Astrocyte (in vitro differentiated cells and primary cell): Measurements from ENCODE around the gene ISLR. TPM values are rescaled to one million over a fixed set of nuclear protein-coding genes. Genes with fewer than 3 reads are reported as not detected.

Experiments
- DNase-seq: peaks from one replicate; pipeline ENCODE4 v3.0.0-alpha.2; 2010; ENCODE audit warnings: low read depth
- FAIRE-seq: peaks from 2 replicates; lab custom pipeline; 2011; peaks lifted over from hg19 to GRCh38; lab: Jason Lieb, UNC
- H2AFZ ChIP-seq: 2 replicates; pipeline ENCODE4 v1.6.0; 2012; ENCODE audit warnings: low read depth, low read length, inconsistent platforms
- H3K27ac ChIP-seq: 2 replicates; pipeline ENCODE4 v1.5.1; 2011; ENCODE audit warnings: low read depth, low read length, inconsistent platforms
- H3K27me3 ChIP-seq: 2 replicates; pipeline ENCODE4 v1.6.0; 2011; ENCODE audit warnings: low read length, inconsistent platforms; ENCODE audit not compliant: insufficient read depth
- H3K36me3 ChIP-seq: 2 replicates; pipeline ENCODE4 v1.5.1; 2011; ENCODE audit warnings: low read length, inconsistent platforms; ENCODE audit not compliant: insufficient read depth
- H3K4me1 ChIP-seq: 2 replicates; pipeline ENCODE4 v1.5.1; 2011; ENCODE audit warnings: low read length, inconsistent platforms; ENCODE audit not compliant: insufficient read depth
- H3K4me2 ChIP-seq: 2 replicates; pipeline ENCODE4 v1.6.0; 2012; ENCODE audit warnings: low read length, inconsistent platforms
- H3K4me3 ChIP-seq: 2 replicates; pipeline ENCODE4 v1.5.1; 2011; ENCODE audit warnings: low read depth, mild to moderate bottlenecking, low read length, inconsistent platforms; ENCODE audit not compliant: insufficient read depth
- H3K79me2 ChIP-seq: 2 replicates; pipeline ENCODE4 v1.6.0; 2012; ENCODE audit warnings: mild to moderate bottlenecking, low read length, inconsistent platforms; ENCODE audit not compliant: insufficient read depth
- H3K9ac ChIP-seq: 2 replicates; pipeline ENCODE4 v1.6.0; 2012; ENCODE audit warnings: mild to moderate bottlenecking, low read length, inconsistent platforms
- H3K9me3 ChIP-seq: 2 replicates; pipeline ENCODE4 v1.5.1; 2012; ENCODE audit warnings: low read depth, mild to moderate bottlenecking, low read length, inconsistent platforms; ENCODE audit not compliant: insufficient read depth
- H4K20me1 ChIP-seq: 2 replicates; pipeline ENCODE4 v1.6.0; 2012; ENCODE audit warnings: low read length, inconsistent platforms; ENCODE audit not compliant: insufficient read depth
- H3K27ac Mint-ChIP-seq: one replicate; pipeline ENCODE4 v1.8.0; 2021; ENCODE audit warnings: mild to moderate bottlenecking, mixed read lengths; ENCODE audit not compliant: unreplicated experiment
- H3K27me3 Mint-ChIP-seq: one replicate; pipeline ENCODE4 v1.8.0; 2021; ENCODE audit warnings: low read depth, mixed read lengths; ENCODE audit not compliant: unreplicated experiment
- H3K36me3 Mint-ChIP-seq: one replicate; pipeline ENCODE4 v1.8.0; 2021; ENCODE audit warnings: low read depth, mixed read lengths; ENCODE audit not compliant: unreplicated experiment
- H3K4me1 Mint-ChIP-seq: one replicate; pipeline ENCODE4 v1.8.0; 2021; ENCODE audit warnings: low read depth, mixed read lengths; ENCODE audit not compliant: unreplicated experiment
- H3K4me3 Mint-ChIP-seq: one replicate; pipeline ENCODE4 v1.8.0; 2021; ENCODE audit warnings: mild to moderate bottlenecking, moderate library complexity, mixed read lengths; ENCODE audit not compliant: unreplicated experiment
- H3K9me3 Mint-ChIP-seq: one replicate; pipeline ENCODE4 v1.8.0; 2021; ENCODE audit warnings: mild to moderate bottlenecking, mixed read lengths; ENCODE audit not compliant: unreplicated experiment
- EZH2 ChIP-seq: IDR thresholded peaks from 2 replicates; pipeline ENCODE4 v1.6.1; 2012; ENCODE audit warnings: mild to moderate bottlenecking, low read length, inconsistent platforms; ENCODE audit not compliant: insufficient read depth
- total RNA-seq: library from RNA; stranded (reverse); gene quantifications from 2 replicates; pipeline ENCODE4 v1.2.1, GENCODE V29; 2021
- TF ChIP-seq, protein P1 (sequence below): IDR thresholded peaks from 2 replicates; pipeline ENCODE4 v1.5.1; 2011; ENCODE audit warnings: low read depth, mild to moderate bottlenecking, inconsistent platforms, low read length, moderate library complexity; ENCODE audit not compliant: insufficient read depth

ISLR gene
- total RNA-seq, 1 donor from 2014 or later = 1.6 TPM

GRCh38 chr15:74167891-74168331, 5.6 kb upstream of the ISLR start:
- peaks cover 5% of the 10 kb centered on the region for H3K9me3 Mint-ChIP-seq
- no peaks in the 10 kb centered on the region for H3K27me3 ChIP-seq
- H3K36me3 ChIP-seq = no peaks in the 10 kb centered on the region
- H3K27ac ChIP-seq = no peak overlapping the region
- H3K9me3 ChIP-seq = no peaks in the 10 kb centered on the region
- no peak overlapping the region for H3K4me2 ChIP-seq
- H3K9ac ChIP-seq = no peak overlapping the region
- H2AFZ ChIP-seq = no peak overlapping the region
- peaks cover 4% of the 10 kb centered on the region for H3K4me1 ChIP-seq
- H3K36me3 Mint-ChIP-seq = no peaks in the 10 kb centered on the region
- H3K27me3 Mint-ChIP-seq = peaks cover 46% of the 10 kb centered on the region
- no peaks in the 10 kb centered on the region for H3K79me2 ChIP-seq
- TF ChIP-seq, protein P1, sequence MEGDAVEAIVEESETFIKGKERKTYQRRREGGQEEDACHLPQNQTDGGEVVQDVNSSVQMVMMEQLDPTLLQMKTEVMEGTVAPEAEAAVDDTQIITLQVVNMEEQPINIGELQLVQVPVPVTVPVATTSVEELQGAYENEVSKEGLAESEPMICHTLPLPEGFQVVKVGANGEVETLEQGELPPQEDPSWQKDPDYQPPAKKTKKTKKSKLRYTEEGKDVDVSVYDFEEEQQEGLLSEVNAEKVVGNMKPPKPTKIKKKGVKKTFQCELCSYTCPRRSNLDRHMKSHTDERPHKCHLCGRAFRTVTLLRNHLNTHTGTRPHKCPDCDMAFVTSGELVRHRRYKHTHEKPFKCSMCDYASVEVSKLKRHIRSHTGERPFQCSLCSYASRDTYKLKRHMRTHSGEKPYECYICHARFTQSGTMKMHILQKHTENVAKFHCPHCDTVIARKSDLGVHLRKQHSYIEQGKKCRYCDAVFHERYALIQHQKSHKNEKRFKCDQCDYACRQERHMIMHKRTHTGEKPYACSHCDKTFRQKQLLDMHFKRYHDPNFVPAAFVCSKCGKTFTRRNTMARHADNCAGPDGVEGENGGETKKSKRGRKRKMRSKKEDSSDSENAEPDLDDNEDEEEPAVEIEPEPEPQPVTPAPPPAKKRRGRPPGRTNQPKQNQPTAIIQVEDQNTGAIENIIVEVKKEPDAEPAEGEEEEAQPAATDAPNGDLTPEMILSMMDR = no peak
- no peak for TF ChIP-seq EZH2
- no peak overlapping the region for H3K4me3 Mint-ChIP-seq
- DNase-seq (no peak), FAIRE-seq (no peak)
- H3K4me1 Mint-ChIP-seq = peaks cover 2% of the 10 kb centered on the region
- no peak overlapping the region for H3K27ac Mint-ChIP-seq
- no peaks in the 10 kb centered on the region for H4K20me1 ChIP-seq
- no peak overlapping the region for H3K4me3 ChIP-seq

DNA sequence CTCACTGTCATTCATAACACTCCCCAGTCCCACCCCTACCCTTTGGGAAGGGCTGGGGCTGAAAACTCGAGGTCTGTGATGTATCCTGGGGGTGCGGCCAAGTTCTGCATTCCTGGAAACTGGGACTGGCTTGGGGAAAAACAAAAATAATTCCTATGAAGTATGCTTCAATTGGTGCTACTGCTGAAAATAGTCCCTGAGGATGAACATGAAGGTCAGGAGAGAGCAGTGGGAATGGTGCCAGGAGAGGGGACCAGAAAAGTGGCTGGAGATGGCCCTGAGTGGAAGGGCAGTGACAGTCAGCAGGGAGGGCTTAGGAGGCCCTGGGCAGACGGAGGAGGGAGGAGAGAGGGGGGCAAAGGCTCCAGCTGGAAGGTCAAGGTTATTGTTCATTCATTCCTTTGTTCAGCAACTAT, 4.8 kb upstream of the ISLR start:
- Histone ChIP-seq H3K27ac (no peak overlapping the region), H3K27me3 (no peaks in the 10 kb centered on the region), H2AFZ (no peak overlapping the region), H3K79me2 (no peaks in the 10 kb centered on the region), H3K9me3 (no peaks in the 10 kb centered on the region), H4K20me1 (no peaks in the 10 kb centered on the region), H3K4me3 (no peak overlapping the region), H3K36me3 (no peaks in the 10 kb centered on the region), H3K9ac (no peak overlapping the region), H3K4me1 (peaks cover 12% of the 10 kb centered on the region), H3K4me2 (no peak overlapping the region)
- FAIRE-seq = no peak
- Mint-ChIP-seq H3K36me3 (no peaks in the 10 kb centered on the region), H3K27me3 (peaks cover 46% of the 10 kb centered on the region), H3K4me1 (peaks cover 8% of the 10 kb centered on the region), H3K4me3 (no peak overlapping the region), H3K9me3 (peaks cover 5% of the 10 kb centered on the region), H3K27ac (no peak overlapping the region)
- no peak for TF ChIP-seq EZH2
- TF ChIP-seq, protein P1 = no peak
- no peak for DNase-seq

DNA sequence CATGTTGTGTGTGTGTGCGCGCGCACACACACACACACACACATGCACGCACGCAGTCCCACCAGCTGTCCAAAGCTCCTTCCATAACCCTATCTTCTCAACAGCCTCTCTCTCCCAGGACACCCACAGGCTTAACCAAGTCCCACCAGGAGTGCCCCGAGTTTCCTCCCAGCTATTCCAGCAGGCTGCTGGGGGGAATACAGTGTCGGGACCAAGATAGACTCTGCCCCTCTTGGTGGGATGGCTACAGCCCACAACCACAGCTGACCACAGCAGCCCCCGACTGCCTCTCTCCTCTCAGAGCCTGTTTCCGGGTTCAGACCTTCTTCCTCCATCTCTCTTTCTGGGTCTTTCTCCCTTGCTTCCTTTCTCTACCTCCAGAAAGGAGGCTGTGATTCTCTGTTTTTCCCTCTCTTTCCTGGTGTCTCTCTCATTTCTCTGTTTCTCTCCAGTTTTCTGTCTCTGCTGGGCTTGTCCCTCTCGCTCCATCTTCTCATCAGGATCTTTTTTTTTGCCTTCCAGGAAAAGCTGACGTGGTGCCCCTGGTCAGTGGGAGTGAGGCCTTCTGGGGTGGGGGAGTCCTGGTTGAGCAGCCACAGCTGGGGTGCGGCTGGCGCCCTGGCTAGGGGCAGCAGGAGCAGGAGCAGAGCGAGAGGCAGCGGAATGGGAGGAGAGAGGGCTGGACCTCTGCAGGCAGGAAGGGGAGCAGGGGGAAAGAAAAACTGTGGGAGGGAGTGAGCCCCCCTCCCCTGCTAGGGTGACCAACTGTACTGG, 3.3 kb upstream of the ISLR start:
- Histone ChIP-seq H3K4me1 (peaks cover 17% of the 10 kb centered on the region), H2AFZ (no peak overlapping the region), H3K4me3 (no peak overlapping the region), H3K27ac (no peak overlapping the region), H3K9ac (no peak overlapping the region), H3K79me2 (no peaks in the 10 kb centered on the region), H3K36me3 (no peaks in the 10 kb centered on the region), H3K9me3 (no peaks in the 10 kb centered on the region), H3K27me3 (no peaks in the 10 kb centered on the region), H3K4me2 (no peak overlapping the region), H4K20me1 (no peaks in the 10 kb centered on the region)
- Mint-ChIP-seq H3K4me3 (no peak overlapping the region), H3K27ac (peak overlapping the region; percentile 41), H3K4me1 (peaks cover 8% of the 10 kb centered on the region), H3K36me3 (no peaks in the 10 kb centered on the region), H3K9me3 (peaks cover 3% of the 10 kb centered on the region), H3K27me3 (peaks cover 38% of the 10 kb centered on the region)
- DNase-seq = no peak
- FAIRE-seq = no peak
- TF ChIP-seq, protein P1 = no peak
- no peak for TF ChIP-seq EZH2
